Muscle of arm (tissue), 12 donors: ENCODE data around the gene MEF2A. TPM values are rescaled to one million over a fixed set of nuclear protein-coding genes. Genes with fewer than 3 reads are reported as not detected.

Source experiments
- DNase-seq: peaks from one replicate; pipeline ENCODE4 v3.0.0-alpha.2; 2013
- polyA plus RNA-seq, 12 donors: library from polyadenylated mRNA; unstranded; fragments of 120-200 nt; gene quantifications; one replicate each; pipeline ENCODE4 v1.2.1, GENCODE V29; 2013; ENCODE audit not compliant: insufficient read length in 12 of 12

Gene MEF2A
- polyA plus RNA-seq, 12 donors, result 44.0 to 96.2 (median 64.2) TPM; not detected in 1

DNA sequence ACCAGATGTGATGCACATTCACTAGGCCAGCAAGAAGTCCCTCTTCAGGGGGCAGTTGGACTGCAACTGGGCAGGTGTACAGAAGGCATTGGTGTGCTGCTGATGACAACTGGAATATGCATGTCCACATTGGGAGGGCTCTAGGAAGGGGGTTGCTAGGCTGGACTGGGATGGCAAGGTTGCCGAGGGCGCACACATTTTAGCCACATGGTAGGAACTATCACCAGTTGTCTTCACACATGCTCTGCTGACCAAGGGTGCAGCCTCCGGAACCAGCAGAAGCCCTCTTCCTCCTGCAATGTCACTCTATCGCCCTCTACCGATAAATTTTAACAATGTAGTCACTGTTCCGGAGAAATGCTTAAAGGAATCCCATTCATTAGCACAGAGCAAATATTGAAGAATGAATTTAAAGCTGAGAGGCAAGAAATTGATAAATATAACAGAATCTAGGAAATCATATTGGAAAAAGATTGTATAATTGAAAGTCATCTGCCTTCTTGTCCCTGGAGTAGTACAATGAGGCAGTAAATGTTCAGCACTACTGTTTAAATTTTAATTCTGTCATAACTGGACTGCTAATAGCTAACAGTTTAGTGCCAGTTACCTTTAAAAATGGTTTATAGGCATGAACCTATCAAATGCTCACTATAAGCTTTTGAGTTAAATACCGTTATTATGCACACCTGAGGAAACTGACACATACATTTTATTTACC is 190.1 kb downstream of the MEF2A start:
- peak; percentile 70 for DNase-seq

DNA sequence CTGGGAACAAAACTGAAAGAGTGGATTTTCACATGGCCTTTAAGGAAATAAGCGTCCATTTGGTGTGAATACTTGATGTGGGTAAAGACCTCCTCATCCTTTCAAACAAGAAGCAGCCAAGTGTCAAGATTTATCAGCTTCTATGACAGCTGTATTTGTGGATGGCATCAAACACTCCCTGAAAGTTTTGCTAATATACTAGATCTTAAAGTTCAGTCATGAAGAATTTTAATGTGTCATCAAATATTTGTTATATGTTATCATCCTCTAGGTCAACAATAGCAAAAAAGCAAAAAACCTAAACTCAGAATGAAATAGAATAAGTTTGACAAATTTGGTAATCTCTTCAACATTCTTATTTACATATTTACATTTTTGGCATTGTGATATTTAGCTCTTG is 196.5 kb downstream of the MEF2A start:
- no peak for DNase-seq

DNA sequence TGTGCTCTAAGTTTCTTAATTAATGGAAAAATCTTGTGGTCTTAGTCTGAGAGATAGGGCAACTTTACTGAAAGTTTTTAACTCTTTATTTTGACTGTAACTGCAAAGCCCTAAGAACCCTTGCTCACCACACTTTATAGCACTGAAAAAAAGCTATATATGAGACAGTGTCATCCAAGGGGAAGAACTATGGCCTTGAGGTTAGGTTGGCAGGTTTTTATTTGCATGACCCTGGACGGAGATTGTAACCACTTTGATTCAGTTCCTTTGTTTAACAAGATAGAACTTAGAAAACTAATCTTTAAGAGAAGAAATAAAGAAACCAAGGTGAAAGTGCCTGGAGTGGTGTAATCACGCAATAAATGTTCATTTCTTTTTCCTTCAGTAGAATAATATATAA is 198.0 kb downstream of the MEF2A start:
- DNase-seq, result no peak

DNA sequence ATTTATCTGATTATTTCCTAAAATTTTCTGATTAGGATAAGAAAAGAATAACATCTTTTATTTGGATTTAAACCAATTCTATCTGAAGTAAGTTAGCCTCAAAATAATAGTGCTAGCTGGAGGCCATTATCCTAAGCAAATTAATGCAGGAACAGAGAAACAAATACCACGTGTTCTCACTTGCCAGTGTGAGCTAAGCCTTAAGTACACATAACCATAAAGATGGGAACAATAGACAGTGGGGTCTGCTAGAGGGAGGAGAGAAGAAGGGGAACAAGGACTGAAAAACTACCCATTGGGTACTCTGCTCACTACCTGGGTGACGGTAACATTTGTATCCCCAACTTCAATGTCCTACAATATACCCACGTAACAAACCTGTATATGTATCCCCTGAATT is 198.7 kb downstream of the MEF2A start:
- DNase-seq, result no peak

Other genes with a start within 250 kb of the MEF2A start
- 10 to 100 TPM in 5 of 12 donors, 1 to 10 TPM in 6, not detected in 1; 6.9 to 19.8 (median 9.0) TPM for gene LYSMD4, start 167.5 kb downstream of the MEF2A start, polyA plus RNA-seq